Prostate gland (tissue), 2 donors: ENCODE data around the gene SHISA6. TPM values are rescaled to one million over a fixed set of nuclear protein-coding genes. Genes with fewer than 3 reads are reported as not detected.

Source experiments
- DNase-seq: peaks from one replicate; pipeline ENCODE4 v3.0.0-alpha.2; 2019; ENCODE audit warnings: low spot score
- H3K27ac ChIP-seq, 2 donors: fragments of 200-600 bp; sonication (generic); 2 replicates each; pipeline ENCODE4 v1.5.1; 2017 to 2019
- H3K27me3 ChIP-seq: fragments of 200-600 bp; sonication (generic); replicated peaks from 2 replicates; pipeline ENCODE4 v1.5.1; 2019; ENCODE audit not compliant: insufficient read depth
- H3K36me3 ChIP-seq, 2 donors: fragments of 200-600 bp; sonication (generic); 1 replicate in 1 of 2; 2 replicates in 1 of 2; pipeline versions ENCODE4 v1.5.1 to v1.8.1; 2017 to 2019
- H3K4me1 ChIP-seq: fragments of 200-600 bp; sonication (generic); replicated peaks from 2 replicates; pipeline ENCODE4 v1.5.1; 2019
- H3K4me3 ChIP-seq, 2 donors: fragments of 200-600 bp; sonication (generic); 2 replicates each; pipeline ENCODE4 v1.5.1; 2017 to 2019
- H3K9me3 ChIP-seq: fragments of 200-600 bp; sonication (generic); 2 replicates; pipeline ENCODE4 v1.5.1; 2017
- CTCF ChIP-seq, 4 experiments: fragments of 200-600 bp in 2 of 4; fragments of 450-650 bp in 2 of 4; sonication (generic) in 2 of 4; IDR thresholded peaks; 1 replicate in 3 of 4; 2 replicates in 1 of 4; pipeline ENCODE4 v1.5.1; 2016 to 2019; ENCODE audit warnings: antibody characterized with exemption in 4 of 4, mild to moderate bottlenecking in 2 of 4, moderate library complexity in 2 of 4
- POLR2A ChIP-seq: fragments of 450-650 bp; IDR thresholded peaks from one replicate; pipeline ENCODE4 v1.6.1; 2016; ENCODE audit warnings: antibody characterized with exemption, mild to moderate bottlenecking
- POLR2AphosphoS5 ChIP-seq: sonication (generic); formaldehyde crosslinking; IDR thresholded peaks from one replicate; pipeline ENCODE4 v1.6.1; 2017; ENCODE audit warnings: antibody characterized with exemption
- WGBS: methylation state at CpG from one replicate; pipeline ENCODE4 v1.1.5; 2018; 5-methylcytosine and 5-hydroxymethylcytosine counted together
- intact Hi-C: fragments of 100-400 bp; cut with DNase I; formaldehyde crosslinking; loops from one replicate; pipeline ENCODE4 v1.14.2; 2022
- total RNA-seq, 2 donors: library from RNA; depleted of rRNA; stranded (reverse); fragments of >200 nt; gene quantifications; one replicate each; pipeline ENCODE4 v1.1.0, GENCODE V29; 2016

The SHISA6 gene
- total RNA-seq, 2 donors from 2014 or later, result 9.0 to 10.6 TPM

GRCh38 chr17:11212792-11213191 is 28.2 kb upstream of the SHISA6 start:
- TF ChIP-seq CTCF (IDR thresholded peaks at IDR 0.05) (no peak), POLR2AphosphoS5 (no peak), POLR2A (no peak)
- Histone ChIP-seq H3K27me3 (no peaks in the 10 kb centered on the region), H3K4me1 (no peaks in the 10 kb centered on the region), H3K4me3 (no peak overlapping the region), H3K36me3 (no peaks in the 10 kb centered on the region), H3K27ac (no peak overlapping the region), H3K9me3 (no peaks in the 10 kb centered on the region)
- no peak for DNase-seq
- intact Hi-C loops, result no loop called here
- 93% methylated on average over 2 of the region's 2 CpGs for WGBS

- intact Hi-C loops, result no loop called here
- Histone ChIP-seq H3K9me3 (no peaks in the 10 kb centered on the region), H3K36me3 (no peaks in the 10 kb centered on the region), H3K4me3 (no peak overlapping the region), H3K4me1 (no peaks in the 10 kb centered on the region), H3K27me3 (no peaks in the 10 kb centered on the region), H3K27ac (no peak overlapping the region)
- WGBS, result 84% methylated on average over 3 of the region's 3 CpGs
- TF ChIP-seq CTCF (IDR thresholded peaks at IDR 0.05) (no peak), POLR2AphosphoS5 (no peak), POLR2A (no peak)
- DNase-seq, result no peak
Measured at GRCh38 chr17:11216976-11217375, 24.0 kb upstream of the SHISA6 start.

DNA sequence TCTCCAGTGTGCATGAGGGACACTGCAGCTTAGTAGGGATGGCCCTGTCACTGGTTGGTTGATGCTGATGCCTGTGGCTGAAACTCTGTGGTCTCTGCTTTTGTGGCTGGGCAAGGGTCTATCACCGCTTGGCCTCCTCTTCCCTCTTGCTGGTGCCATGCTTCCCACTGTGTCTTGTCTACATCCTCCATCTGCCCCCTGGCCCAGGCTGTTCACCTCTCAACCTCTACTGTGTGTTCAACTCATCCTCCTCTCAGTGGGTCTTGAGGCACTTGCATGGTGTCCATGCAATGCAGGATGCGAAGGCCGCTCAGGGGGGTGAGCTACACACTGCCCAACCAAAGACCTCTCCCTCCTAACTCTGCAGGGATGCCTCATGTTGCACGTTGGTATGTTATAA is 19.8 kb upstream of the SHISA6 start:
- Histone ChIP-seq H3K36me3 (no peaks in the 10 kb centered on the region), H3K4me3 (no peak overlapping the region), H3K27me3 (no peaks in the 10 kb centered on the region), H3K9me3 (no peaks in the 10 kb centered on the region), H3K27ac (no peak overlapping the region), H3K4me1 (no peaks in the 10 kb centered on the region)
- no peak for DNase-seq
- WGBS, result 80% methylated on average over 4 of the region's 4 CpGs
- TF ChIP-seq CTCF (IDR thresholded peaks at IDR 0.05) (no peak), POLR2A (no peak), POLR2AphosphoS5 (no peak)
- intact Hi-C loops, result no loop called here

DNA sequence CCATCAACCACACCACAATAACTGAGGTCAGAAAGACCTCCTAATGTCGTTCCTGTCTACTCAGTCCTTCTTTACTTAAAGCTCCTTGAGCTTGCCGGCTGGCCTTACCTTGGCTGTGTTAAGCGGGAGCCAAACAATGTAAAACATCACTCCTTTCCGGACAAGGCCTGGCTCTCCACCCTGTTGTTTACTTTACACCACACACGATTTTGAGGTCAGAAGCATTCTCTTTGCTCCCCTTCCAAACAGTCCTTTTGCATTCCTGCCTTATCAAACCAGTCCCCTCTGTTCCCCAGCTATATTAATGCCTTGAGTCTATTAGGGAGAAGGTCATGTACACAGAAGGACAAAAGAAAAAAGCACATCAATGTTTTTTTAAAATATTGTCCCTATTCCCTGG is 19.3 kb upstream of the SHISA6 start:
- TF ChIP-seq POLR2A, result no peak
- TF ChIP-seq POLR2AphosphoS5, result no peak
- TF ChIP-seq CTCF (IDR thresholded peaks at IDR 0.05), result no peak
- no peak overlapping the region for H3K27ac ChIP-seq
- H3K9me3 ChIP-seq, result no peaks in the 10 kb centered on the region
- no peaks in the 10 kb centered on the region for H3K4me1 ChIP-seq
- intact Hi-C loops, result no loop called here
- no peak for DNase-seq
- WGBS, result 10% methylated on average over 5 of the region's 5 CpGs
- H3K4me3 ChIP-seq, result no peak overlapping the region
- no peaks in the 10 kb centered on the region for H3K36me3 ChIP-seq
- H3K27me3 ChIP-seq, result no peaks in the 10 kb centered on the region

GRCh38 chr17:11238705-11239104 is 2.3 kb upstream of the SHISA6 start:
- Histone ChIP-seq H3K27me3 (no peaks in the 10 kb centered on the region), H3K27ac (no peak overlapping the region), H3K4me3 (no peak overlapping the region), H3K9me3 (no peaks in the 10 kb centered on the region), H3K36me3 (no peaks in the 10 kb centered on the region), H3K4me1 (no peaks in the 10 kb centered on the region)
- peak; percentile 12 for DNase-seq
- TF ChIP-seq POLR2AphosphoS5 (no peak), POLR2A (no peak), CTCF (IDR thresholded peaks at IDR 0.05) (no peak)
- intact Hi-C loops, result no loop called here
- 20% methylated on average over 4 of the region's 4 CpGs for WGBS
